Activated naive CD4-positive, alpha-beta T cell treated with anti-CD3 and anti-CD28 coated beads for 36 hours (primary cell): ENCODE data around the gene SCYGR8. TPM values are rescaled to one million over a fixed set of nuclear protein-coding genes. Genes with fewer than 3 reads are reported as not detected.
"Not testable (repeated sequence)": the region's sequence is repeated elsewhere in the genome, so short reads cannot be mapped to it uniquely, and the experiment has no call there.

Source experiments
- CTCF ChIA-PET: fragments of 350-600 bp; sonication (Branson Sonifier 250); formaldehyde crosslinking; loops from one replicate; lab custom pipeline; 2021; ENCODE audit warnings: antibody characterized with exemption; lab: Charles Lee
- DNase-seq: peaks from one replicate; pipeline ENCODE4 v3.0.0-alpha.2; 2020
- H3K27ac Mint-ChIP-seq: one replicate; pipeline ENCODE4 v1.8.0; 2021; ENCODE audit warnings: mild to moderate bottlenecking, mixed read lengths
- H3K27me3 Mint-ChIP-seq: one replicate; pipeline ENCODE4 v1.8.0; 2021; ENCODE audit warnings: low read depth, mixed read lengths
- H3K36me3 Mint-ChIP-seq: one replicate; pipeline ENCODE4 v1.8.0; 2021; ENCODE audit warnings: low read depth, mixed read lengths
- H3K4me1 Mint-ChIP-seq: one replicate; pipeline ENCODE4 v1.8.0; 2021; ENCODE audit warnings: low read depth, mixed read lengths
- H3K4me3 Mint-ChIP-seq: one replicate; pipeline ENCODE4 v1.8.0; 2021; ENCODE audit warnings: mild to moderate bottlenecking, moderate library complexity, mixed read lengths
- H3K9me3 Mint-ChIP-seq: one replicate; pipeline ENCODE4 v1.8.0; 2021; ENCODE audit warnings: mixed read lengths
- intact Hi-C: fragments of 100-400 bp; cut with micrococcal nuclease; formaldehyde crosslinking; loops from one replicate; pipeline ENCODE4 v1.15.1; 2023
- total RNA-seq, 2 experiments: library from RNA; stranded (reverse); gene quantifications; one replicate each; pipeline ENCODE4 v1.2.3, GENCODE V29; 2021

SCYGR8 gene
- total RNA-seq, 2 experiments from 2014 or later: not detected

- Mint-ChIP-seq H3K4me3 (no peak overlapping the region), H3K9me3 (no peaks in the 10 kb centered on the region), H3K36me3 (no peaks in the 10 kb centered on the region), H3K27ac (no peak overlapping the region), H3K27me3 (peaks cover 24% of the 10 kb centered on the region), H3K4me1 (no peaks in the 10 kb centered on the region)
- intact Hi-C loops: no loop called here
- DNase-seq: no peak
- CTCF ChIA-PET: interaction anchor here (1.4 kb wide), 1 partner anchor 63 kb away, joined by 5 read pairs; no protein-coding TSS in a partner anchor
Observed at GRCh38 chr2:227720680-227721079, 25.0 kb upstream of the SCYGR8 start.

DNA sequence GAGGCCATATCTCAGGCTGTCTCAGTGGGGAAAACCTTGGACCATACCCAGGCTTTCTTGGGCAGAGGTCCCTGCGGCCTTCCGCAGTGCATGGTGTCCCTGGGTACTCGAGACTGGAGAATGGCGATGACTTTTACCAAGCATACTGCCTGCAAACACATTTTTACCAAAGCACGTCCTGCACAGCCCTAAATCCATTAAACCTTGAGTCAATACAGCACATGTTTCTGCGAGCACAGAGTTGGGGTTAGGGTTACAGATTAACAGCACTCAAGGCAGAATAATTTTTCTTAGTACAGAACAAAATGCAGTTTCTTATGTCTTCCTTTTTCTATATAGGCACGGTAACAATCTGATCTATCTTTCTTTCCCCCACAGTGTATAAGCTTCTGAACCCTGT is 22.9 kb upstream of the SCYGR8 start:
- H3K27ac Mint-ChIP-seq, H3K36me3 Mint-ChIP-seq, H3K9me3 Mint-ChIP-seq, H3K4me3 Mint-ChIP-seq, H3K27me3 Mint-ChIP-seq, DNase-seq, intact Hi-C loops, CTCF ChIA-PET, H3K4me1 Mint-ChIP-seq: not testable (repeated sequence)

DNA sequence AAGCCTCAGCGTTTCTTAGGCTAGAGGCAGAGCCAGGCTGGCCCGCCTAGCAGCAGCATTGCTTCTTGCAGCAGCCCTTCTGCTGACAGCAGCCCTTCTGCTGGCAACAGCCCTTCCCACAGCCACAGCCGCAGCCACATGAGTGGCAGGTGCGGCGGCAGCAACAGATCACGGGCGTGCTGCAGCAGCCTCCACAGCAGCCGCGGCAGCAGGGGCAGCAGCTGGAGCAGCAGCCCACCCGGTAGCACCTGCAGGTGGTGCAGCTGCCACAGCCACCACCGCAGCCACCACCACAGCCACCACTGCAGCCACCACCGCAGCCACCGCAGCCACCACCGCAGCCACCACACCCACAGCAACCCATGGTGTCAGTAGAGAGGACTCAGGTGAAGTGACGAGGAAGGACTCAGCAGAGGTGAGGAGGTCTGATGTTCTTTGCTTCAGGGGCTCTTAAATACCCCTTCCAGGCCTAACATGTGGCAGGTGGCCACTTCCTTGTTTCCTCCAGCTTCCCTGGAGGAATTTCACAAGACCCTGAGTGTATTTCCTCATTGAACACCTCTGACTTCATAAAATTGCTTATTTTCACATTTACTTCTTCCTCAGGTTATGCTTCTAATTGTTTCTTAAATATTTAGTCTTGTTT is 21.2 kb upstream of the SCYGR8 start, which contains the start of gene SCYGR6:
Gene SCYGR6, minus strand, starts transcription at position 364 of the 646 bp plus-strand sequence. Its CDS starts 0 bp downstream, at position 364.
- CTCF ChIA-PET: interaction anchor here (1.1 kb wide), 1 partner anchor 138 kb away, joined by 3 read pairs; no protein-coding TSS in a partner anchor
- Mint-ChIP-seq H3K36me3 (no peaks in the 10 kb centered on the region), H3K4me1 (no peaks in the 10 kb centered on the region), H3K27ac (no peak within 1 kb of the TSS), H3K27me3 (peaks cover 14% of the 10 kb centered on the region), H3K4me3 (no peak within 1 kb of the TSS), H3K9me3 (no peaks in the 10 kb centered on the region)
- DNase-seq: no peak
- intact Hi-C loops: no loop called here

- intact Hi-C loops: no loop called here
- Mint-ChIP-seq H3K9me3 (peaks cover under 1% of the 10 kb centered on the region), H3K36me3 (no peaks in the 10 kb centered on the region), H3K4me1 (no peaks in the 10 kb centered on the region), H3K27me3 (peaks cover 12% of the 10 kb centered on the region), H3K4me3 (no peak within 1 kb of the TSS), H3K27ac (no peak within 1 kb of the TSS)
- no peak for DNase-seq
- CTCF ChIA-PET: no interaction called here
Observed at GRCh38 chr2:227728035-227728434, 17.7 kb upstream of the SCYGR8 start, which contains the start of gene SCYGR7. SCYGR7 (plus strand) TSS chr2:227728335; CDS start chr2:227728335, 0 bp downstream.

- H3K27ac Mint-ChIP-seq: no peak overlapping the region
- peaks cover 4% of the 10 kb centered on the region for H3K27me3 Mint-ChIP-seq
- intact Hi-C loops: no loop called here
- no peak overlapping the region for H3K4me3 Mint-ChIP-seq
- no peaks in the 10 kb centered on the region for H3K4me1 Mint-ChIP-seq
- CTCF ChIA-PET: no interaction called here
- DNase-seq: no peak
- H3K9me3 Mint-ChIP-seq: no peaks in the 10 kb centered on the region
- H3K36me3 Mint-ChIP-seq: no peaks in the 10 kb centered on the region
Observed at GRCh38 chr2:227739351-227739750, 6.3 kb upstream of the SCYGR8 start.

DNA sequence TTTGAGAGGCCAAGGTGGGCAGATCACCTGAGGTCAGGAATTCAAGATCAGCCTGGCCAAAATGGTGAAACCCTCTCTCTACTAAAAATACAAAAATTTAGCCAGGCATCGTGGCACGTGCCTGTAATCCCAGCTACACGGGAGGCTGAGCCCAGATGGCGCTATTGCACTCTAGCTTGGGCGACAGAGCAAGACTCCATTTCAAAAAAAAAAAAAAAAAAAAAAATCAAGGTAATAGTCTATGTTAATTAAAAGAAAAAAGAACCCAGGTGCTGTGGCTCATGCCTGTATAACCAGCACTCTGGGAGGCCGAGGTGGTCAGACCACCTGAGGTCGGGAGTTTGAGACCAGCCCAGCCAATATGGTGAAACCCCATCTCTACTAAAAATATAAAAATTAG is 5.0 kb upstream of the SCYGR8 start:
- H3K4me1 Mint-ChIP-seq, H3K9me3 Mint-ChIP-seq: not testable (repeated sequence)

DNA sequence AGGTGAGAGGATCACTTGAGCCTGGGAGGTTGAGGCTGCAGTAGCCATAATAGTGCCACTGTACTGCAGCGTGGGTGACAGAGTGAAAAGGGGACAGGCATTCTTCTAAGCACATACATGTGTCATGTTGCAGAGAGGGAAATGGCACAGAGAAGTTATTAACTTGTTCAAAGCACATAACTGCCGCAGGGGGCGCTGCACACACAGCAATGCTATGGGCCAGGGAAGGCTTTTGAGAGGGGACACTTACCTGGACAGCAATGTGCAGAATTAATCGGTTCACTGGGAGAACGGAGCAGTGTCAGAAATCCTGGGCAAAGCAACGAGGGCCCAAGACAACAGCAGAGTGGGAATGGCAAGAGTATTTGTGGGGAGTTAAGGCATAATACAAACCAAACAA is 2.4 kb downstream of the SCYGR8 start:
- no peak overlapping the region for H3K27ac Mint-ChIP-seq
- H3K9me3 Mint-ChIP-seq: no peaks in the 10 kb centered on the region

More for the DNA sequence above, 5.0 kb upstream of the SCYGR8 start:
- intact Hi-C loops, H3K36me3 Mint-ChIP-seq, H3K27me3 Mint-ChIP-seq, H3K27ac Mint-ChIP-seq, H3K4me3 Mint-ChIP-seq: not testable (repeated sequence)
- DNase-seq: peak; percentile 14
- CTCF ChIA-PET: interaction anchor here (0.6 to 1.4 kb wide), 4 partner anchors 25 to 149 kb away, joined by 3 to 6 read pairs (median 4); no protein-coding TSS in a partner anchor

DNA sequence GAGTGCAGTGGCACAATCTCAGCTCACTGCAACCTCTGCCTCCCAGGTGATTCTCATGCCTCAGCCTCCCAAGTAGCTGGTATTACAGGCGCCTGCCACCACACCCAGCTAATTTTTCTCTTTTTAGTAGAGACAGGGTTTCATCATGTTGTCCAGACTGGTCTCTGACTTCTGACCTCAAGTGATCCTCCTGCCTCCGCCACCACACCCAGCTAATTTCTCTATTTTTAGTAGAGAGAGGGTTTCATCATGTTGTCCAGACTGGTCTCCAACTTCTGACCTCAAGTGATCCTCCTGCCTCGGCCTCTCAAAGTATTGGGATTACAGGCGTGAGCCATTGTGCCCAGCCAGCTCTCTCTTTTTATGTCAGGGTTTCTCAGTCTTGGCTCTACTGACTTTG is 10.6 kb downstream of the SCYGR8 start:
- H3K9me3 Mint-ChIP-seq, intact Hi-C loops, H3K4me1 Mint-ChIP-seq, H3K4me3 Mint-ChIP-seq, DNase-seq, H3K27ac Mint-ChIP-seq, H3K36me3 Mint-ChIP-seq, H3K27me3 Mint-ChIP-seq: not testable (repeated sequence)
- CTCF ChIA-PET: interaction anchor here (0.8 to 3.0 kb wide), 3 partner anchors 10 to 92 kb away, joined by 3 to 12 read pairs (median 3); no protein-coding TSS in a partner anchor

More for the DNA sequence above, 2.4 kb downstream of the SCYGR8 start:
- Mint-ChIP-seq H3K4me1 (no peaks in the 10 kb centered on the region), H3K4me3 (no peak overlapping the region), H3K27me3 (peaks cover 5% of the 10 kb centered on the region), H3K36me3 (no peaks in the 10 kb centered on the region)
- CTCF ChIA-PET: interaction anchor here (0.6 to 0.7 kb wide), 2 partner anchors 607 to 908 kb away, joined by 3 read pairs; no protein-coding TSS in a partner anchor
- intact Hi-C loops: no loop called here
- peak; percentile 9 for DNase-seq

DNA sequence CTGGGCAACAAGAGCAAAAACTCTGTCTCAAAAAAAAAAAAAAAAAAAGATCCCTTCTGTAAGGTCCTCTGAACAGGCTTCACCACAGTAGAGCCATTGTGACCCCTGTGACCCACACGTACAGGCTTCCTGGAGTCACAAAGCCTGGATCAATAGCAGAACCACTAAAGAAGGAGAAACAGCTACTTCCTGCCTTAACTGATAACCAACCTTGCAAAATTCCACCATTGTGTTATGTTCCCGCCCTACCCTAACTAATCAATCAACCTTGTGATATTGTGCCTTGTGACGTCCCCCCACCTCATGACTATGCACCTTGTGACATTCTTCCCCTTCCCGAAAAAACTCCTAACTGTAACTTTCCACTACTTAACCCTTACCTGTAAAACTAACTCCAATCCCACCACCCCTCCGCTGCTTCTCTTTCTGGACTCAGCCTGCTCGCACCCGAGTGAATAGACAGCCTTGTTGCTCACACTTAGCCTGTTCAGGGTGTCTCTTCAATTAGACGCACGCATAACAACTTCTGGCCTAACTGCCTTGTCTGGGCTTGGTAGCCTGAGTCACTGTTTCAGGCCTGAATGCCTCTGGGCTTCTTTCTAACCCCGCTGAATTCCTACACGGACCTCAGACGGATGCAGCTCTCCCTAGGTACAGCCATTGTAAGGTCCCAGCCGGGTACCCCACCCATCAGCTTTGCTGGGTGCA is 13.9 kb downstream of the SCYGR8 start:
- Mint-ChIP-seq H3K4me3 (no peak overlapping the region), H3K9me3 (no peaks in the 10 kb centered on the region), H3K27me3 (peaks cover 2% of the 10 kb centered on the region), H3K4me1 (no peaks in the 10 kb centered on the region), H3K36me3 (no peaks in the 10 kb centered on the region), H3K27ac (no peak overlapping the region)
- intact Hi-C loops: no loop called here
- CTCF ChIA-PET: interaction anchor here (0.9 kb wide), 1 partner anchor 11 kb away, joined by 3 read pairs; no protein-coding TSS in a partner anchor
- no peak for DNase-seq

DNA sequence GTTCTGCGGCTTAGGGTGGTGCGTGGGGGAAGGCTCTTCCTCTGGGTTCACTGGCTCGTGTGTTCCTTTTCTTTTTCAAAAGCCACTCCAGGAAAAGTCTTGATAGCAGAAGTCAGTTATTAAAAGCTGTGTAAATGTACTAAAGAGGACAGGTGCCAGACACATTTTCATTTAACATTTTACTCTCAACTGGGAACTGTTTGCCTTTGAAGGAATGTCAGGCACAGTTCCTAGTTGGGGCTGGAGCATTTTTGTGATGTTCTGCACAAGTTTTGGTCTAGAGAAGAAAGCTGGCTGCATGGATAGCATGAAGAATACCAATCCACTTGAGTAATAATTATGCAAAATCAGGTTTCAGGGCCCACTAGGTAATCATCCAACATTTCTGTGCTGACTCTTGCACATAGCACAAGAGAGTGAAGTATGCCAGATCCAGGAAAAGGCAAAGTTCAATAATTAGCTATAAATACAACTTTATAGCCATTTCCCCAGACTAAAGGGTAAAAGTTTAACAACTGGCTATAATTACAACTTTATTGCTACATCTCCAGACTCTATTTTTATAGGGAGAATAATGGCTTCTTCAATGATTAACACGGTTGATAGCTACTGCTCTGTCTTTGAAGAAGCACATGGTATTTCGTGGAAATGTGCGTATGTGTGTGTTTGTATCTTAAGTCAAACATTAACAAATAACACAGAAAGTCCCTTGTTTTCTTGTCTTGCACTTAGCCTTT is 16.2 kb downstream of the SCYGR8 start:
- no peaks in the 10 kb centered on the region for H3K36me3 Mint-ChIP-seq
- H3K4me3 Mint-ChIP-seq: no peak overlapping the region
- H3K4me1 Mint-ChIP-seq: no peaks in the 10 kb centered on the region
- H3K27me3 Mint-ChIP-seq: peaks cover 2% of the 10 kb centered on the region
- H3K27ac Mint-ChIP-seq: no peak overlapping the region
- no peak for DNase-seq
- H3K9me3 Mint-ChIP-seq: no peaks in the 10 kb centered on the region
- intact Hi-C loops: no loop called here
- CTCF ChIA-PET: interaction anchor here (0.8 to 2.0 kb wide), 5 partner anchors 12 to 356 kb away, joined by 3 to 5 read pairs (median 4); no protein-coding TSS in a partner anchor

GRCh38 chr2:227765788-227766372 is 20.2 kb downstream of the SCYGR8 start:
- no peaks in the 10 kb centered on the region for H3K4me1 Mint-ChIP-seq
- H3K36me3 Mint-ChIP-seq: no peaks in the 10 kb centered on the region
- no peak overlapping the region for H3K27ac Mint-ChIP-seq
- no peak for DNase-seq
- no peaks in the 10 kb centered on the region for H3K9me3 Mint-ChIP-seq
- CTCF ChIA-PET: interaction anchor here (0.5 to 3.9 kb wide), 65 partner anchors 9 to 645 kb away, joined by 3 to 50 read pairs (median 3); partner anchors contain the start of gene TM4SF20
- intact Hi-C loops: loop anchor here (1.0 to 5.0 kb wide), 8 partner anchors 54 to 733 kb away; no protein-coding TSS in a partner anchor
- no peak overlapping the region for H3K4me3 Mint-ChIP-seq
- H3K27me3 Mint-ChIP-seq: no peaks in the 10 kb centered on the region
